ENCODE results near the gene CLEC18A.

GRCh38 chr16:69917311-69917710 lies 33.8 kb upstream of the CLEC18A start:
- no peak for TF ChIP-seq CTCF (IDR thresholded peaks at IDR 0.05; ENCODE audit: low read depth, low read length, poor library complexity, severe bottlenecking)
- no peak for TF ChIP-seq EZH2phosphoT487 (IDR thresholded peaks at IDR 0.05; ENCODE audit: borderline replicate concordance, low read length)

Measured in DOHH2 (cell line).